GM21619 (cell line): ENCODE measurements around the gene ACTR1B.
"Not testable (repeated sequence)": the region's sequence is repeated elsewhere in the genome, so short reads cannot be mapped to it uniquely, and the experiment has no call there.

Experiments used
- ATAC-seq: cut with Tn5 transposase; IDR thresholded peaks from one replicate; pipeline ENCODE4 v1.9.1; 2021; ENCODE audit not compliant: unreplicated experiment

Gene ACTR1B

GRCh38 chr2:97618939-97619827, 44.7 kb downstream of the ACTR1B start:
- ATAC-seq, result not testable (repeated sequence)

DNA sequence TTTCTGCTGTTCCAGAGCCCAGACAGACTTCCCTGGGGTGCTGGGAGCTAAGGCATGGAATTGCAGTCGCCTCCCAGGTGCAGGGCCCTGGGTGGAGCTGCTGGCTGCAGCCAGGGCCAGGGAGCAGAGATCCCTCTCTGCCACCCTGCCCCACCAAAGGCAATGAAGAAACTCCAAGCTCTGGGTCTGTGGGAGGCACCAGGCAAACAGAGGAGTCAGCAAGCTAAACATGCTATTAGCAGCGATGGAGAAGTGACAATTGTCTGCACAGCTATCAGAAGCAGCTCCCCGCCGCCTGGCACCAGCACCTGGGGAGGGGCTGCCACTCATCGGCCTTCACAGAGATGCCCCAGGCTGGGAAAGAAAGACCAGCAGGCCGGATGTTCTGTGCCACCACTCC, 45.9 kb downstream of the ACTR1B start:
- ATAC-seq, result no peak

DNA sequence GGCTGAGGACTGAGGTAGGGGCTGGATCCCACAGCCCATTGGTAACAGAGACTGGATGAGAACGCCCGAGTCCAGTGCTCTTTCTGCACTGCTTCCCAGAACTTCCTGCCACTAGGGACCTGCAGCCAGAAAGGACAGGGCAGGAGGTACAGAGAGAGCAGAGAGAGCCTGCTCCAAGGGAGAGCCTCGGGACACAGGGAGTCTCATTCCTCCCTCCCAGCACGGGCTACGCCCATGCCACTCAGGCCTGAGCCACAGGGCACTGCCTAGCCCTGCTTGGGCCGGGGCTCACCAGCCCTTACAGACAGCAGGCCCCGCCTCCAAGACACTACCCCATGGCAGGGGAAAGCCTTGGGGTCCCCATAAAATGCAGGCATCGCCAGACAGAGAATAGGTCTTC, 48.1 kb downstream of the ACTR1B start:
- ATAC-seq, result not testable (repeated sequence)

- not testable (repeated sequence) for ATAC-seq
Measured at GRCh38 chr2:97611895-97612294, 51.9 kb downstream of the ACTR1B start.

GRCh38 chr2:97608745-97609144, 55.1 kb downstream of the ACTR1B start:
- not testable (repeated sequence) for ATAC-seq
